Thyroid gland (tissue), 4 donors: ENCODE results near the gene ERFE.

Experiments used
- POLR2A ChIP-seq, 2 donors: fragments of 450-650 bp; IDR thresholded peaks; one replicate each; pipeline ENCODE4 v1.6.1; 2017; ENCODE audit warnings: antibody characterized with exemption in 2 of 2, mild to moderate bottlenecking in 2 of 2, moderate library complexity in 1 of 2
- TF ChIP-seq, protein P1 (sequence below), 6 experiments: fragments of 200-600 bp in 3 of 6; fragments of 450-650 bp in 3 of 6; sonication (generic) in 3 of 6; IDR thresholded peaks; one replicate each; pipeline ENCODE4 v1.5.1; 2016 to 2019; ENCODE audit warnings: antibody characterized with exemption in 6 of 6, mild to moderate bottlenecking in 2 of 6, inconsistent platforms in 1 of 6, moderate library complexity in 1 of 6

DNA sequence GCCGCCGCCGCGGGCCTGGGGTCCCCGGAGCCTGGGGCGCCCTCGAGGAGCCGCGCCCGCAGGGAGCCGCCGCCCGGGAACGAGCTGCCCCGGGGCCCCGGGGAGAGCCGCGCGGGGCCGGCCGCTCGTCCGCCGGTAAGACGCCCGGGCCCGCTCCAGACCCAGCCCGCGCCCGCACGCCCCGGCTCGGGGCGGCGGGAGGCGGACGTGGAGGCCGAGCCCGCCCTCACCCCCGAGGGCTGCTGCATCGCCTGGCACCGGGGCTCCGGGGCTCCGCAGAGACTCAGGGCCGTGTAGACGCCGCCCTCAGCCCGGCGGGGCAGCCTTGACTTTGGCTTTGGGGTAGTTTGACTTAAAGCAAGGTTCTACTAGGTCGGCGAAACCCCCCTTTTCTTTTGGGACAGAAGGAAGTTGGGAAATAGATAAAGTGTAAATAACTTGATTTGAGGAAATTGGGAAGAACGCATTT lies 335 bp downstream of the ERFE start:
- TF ChIP-seq, protein P1, sequence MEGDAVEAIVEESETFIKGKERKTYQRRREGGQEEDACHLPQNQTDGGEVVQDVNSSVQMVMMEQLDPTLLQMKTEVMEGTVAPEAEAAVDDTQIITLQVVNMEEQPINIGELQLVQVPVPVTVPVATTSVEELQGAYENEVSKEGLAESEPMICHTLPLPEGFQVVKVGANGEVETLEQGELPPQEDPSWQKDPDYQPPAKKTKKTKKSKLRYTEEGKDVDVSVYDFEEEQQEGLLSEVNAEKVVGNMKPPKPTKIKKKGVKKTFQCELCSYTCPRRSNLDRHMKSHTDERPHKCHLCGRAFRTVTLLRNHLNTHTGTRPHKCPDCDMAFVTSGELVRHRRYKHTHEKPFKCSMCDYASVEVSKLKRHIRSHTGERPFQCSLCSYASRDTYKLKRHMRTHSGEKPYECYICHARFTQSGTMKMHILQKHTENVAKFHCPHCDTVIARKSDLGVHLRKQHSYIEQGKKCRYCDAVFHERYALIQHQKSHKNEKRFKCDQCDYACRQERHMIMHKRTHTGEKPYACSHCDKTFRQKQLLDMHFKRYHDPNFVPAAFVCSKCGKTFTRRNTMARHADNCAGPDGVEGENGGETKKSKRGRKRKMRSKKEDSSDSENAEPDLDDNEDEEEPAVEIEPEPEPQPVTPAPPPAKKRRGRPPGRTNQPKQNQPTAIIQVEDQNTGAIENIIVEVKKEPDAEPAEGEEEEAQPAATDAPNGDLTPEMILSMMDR (IDR thresholded peaks at IDR 0.05), result no peak
- no peak for TF ChIP-seq POLR2A (IDR thresholded peaks at IDR 0.05)
